T-helper 1 cell treated with Interleukin-12 subunit alpha and Interleukin-12 subunit beta and Interleukin-4 antibody, amounts not matched to agents 30 μg/mL and 1 μg/mL, for 36 hours (primary cell): Measurements from ENCODE around the gene B3GNT3.

Source experiments
- H3K27ac Mint-ChIP-seq: one replicate; pipeline ENCODE4 v1.8.0; 2021; ENCODE audit warnings: mild to moderate bottlenecking, mixed read lengths
- H3K27me3 Mint-ChIP-seq: one replicate; pipeline ENCODE4 v1.8.0; 2021; ENCODE audit warnings: low read depth, mixed read lengths
- H3K36me3 Mint-ChIP-seq: one replicate; pipeline ENCODE4 v1.8.0; 2021; ENCODE audit warnings: low read depth, mixed read lengths
- H3K4me1 Mint-ChIP-seq: one replicate; pipeline ENCODE4 v1.8.0; 2021; ENCODE audit warnings: low read depth, mixed read lengths
- H3K4me3 Mint-ChIP-seq: one replicate; pipeline ENCODE4 v1.8.0; 2021; ENCODE audit warnings: mild to moderate bottlenecking, moderate library complexity, mixed read lengths
- H3K9me3 Mint-ChIP-seq: one replicate; pipeline ENCODE4 v1.8.0; 2021; ENCODE audit warnings: mixed read lengths

B3GNT3 gene, protein sequence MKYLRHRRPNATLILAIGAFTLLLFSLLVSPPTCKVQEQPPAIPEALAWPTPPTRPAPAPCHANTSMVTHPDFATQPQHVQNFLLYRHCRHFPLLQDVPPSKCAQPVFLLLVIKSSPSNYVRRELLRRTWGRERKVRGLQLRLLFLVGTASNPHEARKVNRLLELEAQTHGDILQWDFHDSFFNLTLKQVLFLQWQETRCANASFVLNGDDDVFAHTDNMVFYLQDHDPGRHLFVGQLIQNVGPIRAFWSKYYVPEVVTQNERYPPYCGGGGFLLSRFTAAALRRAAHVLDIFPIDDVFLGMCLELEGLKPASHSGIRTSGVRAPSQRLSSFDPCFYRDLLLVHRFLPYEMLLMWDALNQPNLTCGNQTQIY

DNA sequence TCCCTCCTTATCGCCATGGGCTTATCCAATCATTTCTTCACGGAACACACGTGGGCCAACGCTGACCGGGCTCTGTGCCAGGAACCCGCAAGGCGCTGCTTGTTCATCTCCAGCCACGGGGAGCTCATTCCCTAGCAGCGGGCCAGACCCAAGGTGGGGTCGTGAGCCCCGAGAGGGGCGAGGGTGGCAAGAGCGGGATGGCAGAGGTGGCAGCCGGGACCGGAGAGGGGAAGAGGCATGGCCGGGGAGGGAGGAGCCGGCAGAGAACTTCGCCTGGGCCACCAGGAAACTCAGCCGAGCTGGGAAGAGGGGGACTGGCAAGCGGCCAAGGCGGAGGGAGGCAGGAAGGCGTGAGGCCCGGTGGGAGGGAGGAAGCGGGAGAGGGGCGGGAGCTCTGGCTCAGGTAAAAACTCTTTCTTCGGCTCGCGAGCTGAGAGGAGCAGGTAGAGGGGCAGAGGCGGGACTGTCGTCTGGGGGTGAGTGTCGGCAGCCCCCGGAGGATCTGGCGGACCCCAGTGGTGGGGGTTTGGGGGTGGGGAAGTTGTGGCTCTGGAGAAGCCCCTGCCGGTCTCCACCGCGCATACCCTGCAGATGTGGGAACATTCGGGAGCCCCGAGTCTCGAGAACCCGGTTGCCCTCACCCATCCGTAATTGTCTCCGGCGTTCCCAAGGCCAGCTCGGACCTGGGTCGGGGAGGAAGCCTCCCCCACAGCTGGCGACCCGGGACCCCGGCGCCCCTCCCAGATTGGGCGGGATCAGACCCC lies at the start of gene B3GNT3:
TSS of gene B3GNT3 (plus strand) at position 408 of the 764 bp plus-strand sequence. CDS start 12,670 bp downstream, outside the sequence.
- Mint-ChIP-seq H3K27me3 (peaks cover 14% of the 10 kb centered on the region), H3K9me3 (no peaks in the 10 kb centered on the region), H3K4me3 (peak within 1 kb of the TSS; percentile 58), H3K36me3 (no peaks in the 10 kb centered on the region), H3K27ac (peak within 1 kb of the TSS; percentile 55), H3K4me1 (peaks cover 13% of the 10 kb centered on the region)

DNA sequence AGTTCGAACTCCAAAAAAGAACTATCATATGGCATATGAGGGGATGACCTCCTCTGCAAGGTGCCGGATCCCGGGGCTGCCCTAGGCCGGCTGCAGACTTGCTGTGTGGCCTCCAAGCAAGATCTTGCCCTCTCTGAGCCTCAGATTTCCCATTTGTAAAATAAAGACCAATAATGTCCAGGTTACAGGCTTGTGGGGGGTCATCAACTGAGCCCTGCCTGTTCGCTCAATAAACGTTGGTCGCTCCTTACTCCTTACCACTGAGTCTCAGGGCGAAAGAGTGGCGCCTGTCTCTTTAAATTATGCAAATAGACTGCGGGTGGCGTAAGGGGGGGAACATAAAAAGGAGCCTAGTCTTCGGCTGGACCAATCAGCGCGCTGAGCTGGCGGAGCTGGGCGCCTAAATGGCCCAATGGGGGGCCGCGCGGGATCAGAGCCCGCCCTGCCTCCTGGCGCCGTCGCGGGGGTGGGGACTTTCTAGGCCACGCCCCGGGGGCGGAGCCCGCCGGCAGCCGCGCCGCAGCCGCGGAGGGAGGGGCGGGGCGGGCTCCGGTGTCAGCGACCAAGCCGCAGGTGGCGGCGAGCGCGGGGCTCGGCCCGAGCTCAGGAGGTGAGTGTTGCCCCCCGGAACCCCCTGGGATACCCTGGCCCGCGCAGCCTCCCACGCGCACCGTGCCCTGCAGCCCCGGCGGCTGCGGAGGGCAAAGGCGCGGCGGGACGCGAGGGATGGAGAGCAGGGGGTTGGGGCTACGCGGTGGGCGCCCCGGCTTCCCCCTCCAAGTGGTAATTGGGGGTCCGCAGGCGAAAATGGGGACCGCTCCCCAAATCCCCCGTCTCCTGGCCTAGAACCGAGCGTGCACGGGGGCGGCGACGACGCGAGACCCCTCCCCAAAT lies 47.5 kb upstream of the B3GNT3 start:
- H3K36me3 Mint-ChIP-seq = peaks cover 9% of the 10 kb centered on the region
- H3K4me3 Mint-ChIP-seq = peak overlapping the region; percentile 91
- H3K9me3 Mint-ChIP-seq = no peaks in the 10 kb centered on the region
- H3K27me3 Mint-ChIP-seq = no peaks in the 10 kb centered on the region
- peak overlapping the region; percentile 76 for H3K27ac Mint-ChIP-seq
- H3K4me1 Mint-ChIP-seq = peaks cover 32% of the 10 kb centered on the region

DNA sequence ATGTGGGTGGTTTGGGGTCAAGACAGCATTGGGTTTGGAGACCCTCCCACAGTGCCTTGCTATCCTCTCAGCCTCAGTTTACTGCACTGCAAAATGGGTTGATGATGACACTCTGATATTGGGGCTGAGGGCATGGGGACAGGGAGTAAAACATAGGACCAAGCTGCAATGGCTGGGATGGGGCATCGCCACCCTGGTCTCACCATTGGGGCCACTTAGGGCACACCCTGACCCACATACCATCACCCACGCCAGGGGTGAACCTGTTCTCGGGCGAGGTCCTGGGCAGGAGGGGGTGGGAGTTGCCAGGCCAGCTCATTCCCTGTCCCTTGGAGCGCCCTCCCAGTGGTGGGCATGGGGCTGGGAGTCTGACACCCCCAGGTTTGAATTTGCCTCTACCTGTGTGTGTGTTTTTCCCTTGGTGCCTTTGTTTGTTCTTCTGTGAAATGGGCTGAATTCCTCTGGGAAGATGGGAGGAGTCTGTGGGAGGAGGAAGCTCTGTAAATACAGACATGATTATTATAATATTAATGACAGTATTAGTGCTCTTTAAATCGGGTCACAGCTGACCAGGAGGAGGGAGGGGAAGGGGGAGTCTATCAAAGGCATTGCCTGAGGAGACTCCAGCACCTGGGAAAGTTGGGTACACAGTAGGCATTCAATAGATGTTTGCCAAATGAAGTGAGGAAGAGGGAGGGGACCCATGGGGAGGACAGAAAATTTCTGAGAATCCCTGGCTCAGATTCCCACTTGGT lies 45.9 kb upstream of the B3GNT3 start:
- H3K4me3 Mint-ChIP-seq = peak overlapping the region; percentile 91
- H3K27ac Mint-ChIP-seq = peak overlapping the region; percentile 77
- H3K27me3 Mint-ChIP-seq = no peaks in the 10 kb centered on the region
- H3K36me3 Mint-ChIP-seq = peaks cover 11% of the 10 kb centered on the region
- H3K4me1 Mint-ChIP-seq = peaks cover 34% of the 10 kb centered on the region
- H3K9me3 Mint-ChIP-seq = no peaks in the 10 kb centered on the region

DNA sequence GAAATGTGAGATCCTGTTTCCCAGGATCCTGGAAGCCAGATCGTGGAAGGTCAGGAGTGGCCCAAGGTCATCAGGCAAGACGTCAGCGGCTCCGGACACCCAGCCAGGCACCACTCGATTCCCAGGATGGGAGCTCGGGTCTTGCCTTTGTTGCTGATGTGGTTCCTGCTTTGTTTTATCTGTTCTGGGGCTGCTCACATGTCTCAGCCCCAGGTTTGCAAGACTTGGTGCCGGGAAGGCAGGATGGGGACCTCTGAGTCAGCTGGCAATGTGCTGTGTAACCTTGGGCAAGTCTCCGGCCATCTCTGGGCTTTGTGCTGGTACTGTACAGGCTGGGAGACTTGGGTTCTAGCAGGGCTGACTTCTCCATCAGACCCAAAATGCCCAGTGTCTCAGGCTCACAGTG lies 45.0 kb upstream of the B3GNT3 start:
- H3K4me3 Mint-ChIP-seq = peak overlapping the region; percentile 91
- peaks cover 43% of the 10 kb centered on the region for H3K4me1 Mint-ChIP-seq
- H3K27ac Mint-ChIP-seq = peak overlapping the region; percentile 77
- no peaks in the 10 kb centered on the region for H3K27me3 Mint-ChIP-seq
- peaks cover 16% of the 10 kb centered on the region for H3K36me3 Mint-ChIP-seq
- H3K9me3 Mint-ChIP-seq = no peaks in the 10 kb centered on the region

DNA sequence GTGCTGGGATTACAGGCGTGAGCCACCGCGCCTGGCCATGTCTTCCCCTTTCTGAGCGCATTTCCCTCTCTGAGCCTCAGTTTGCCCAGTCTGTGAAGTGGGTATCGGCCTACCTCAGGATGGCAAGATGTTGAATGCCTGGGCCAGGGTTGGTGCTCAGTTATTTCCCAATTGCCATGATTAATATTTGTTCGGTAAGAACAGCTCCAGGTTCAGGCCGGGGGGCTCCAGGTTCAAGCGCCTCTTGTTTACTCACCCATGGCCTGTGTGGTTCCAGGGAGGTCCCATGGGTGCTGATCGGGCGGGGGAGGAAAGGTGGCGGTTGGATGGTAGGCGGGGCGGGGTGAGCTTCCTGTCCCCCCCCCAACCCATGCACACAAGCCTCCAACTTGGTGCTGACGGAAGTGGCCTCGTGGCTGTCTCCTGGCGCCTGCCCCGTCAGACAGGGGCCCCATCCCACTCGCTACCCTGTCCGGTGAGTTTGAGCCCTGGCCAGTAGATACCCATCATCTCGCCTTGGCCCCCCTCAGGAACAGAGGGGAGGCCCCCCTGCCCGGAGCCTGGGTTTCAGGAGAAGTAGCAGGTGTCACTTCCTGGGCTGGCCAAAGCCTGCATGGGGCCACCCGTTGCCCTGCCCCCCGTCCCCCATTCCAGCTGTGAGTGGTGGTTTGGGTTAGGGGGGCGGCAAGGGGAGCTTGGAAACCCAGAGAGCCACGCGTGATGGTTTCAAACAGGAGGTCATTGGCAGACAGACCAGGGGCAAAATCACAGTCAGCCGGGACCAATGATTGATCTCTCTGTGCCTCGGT lies 43.6 kb upstream of the B3GNT3 start, which contains the start of gene FCHO1:
TSS of gene FCHO1 (plus strand) at position 375 of the 809 bp plus-strand sequence. CDS start 3,688 bp downstream, outside the sequence.
- peak within 1 kb of the TSS; percentile 91 for H3K4me3 Mint-ChIP-seq
- H3K27me3 Mint-ChIP-seq = no peaks in the 10 kb centered on the region
- peaks cover 22% of the 10 kb centered on the region for H3K36me3 Mint-ChIP-seq
- peak within 1 kb of the TSS; percentile 77 for H3K27ac Mint-ChIP-seq
- peaks cover 49% of the 10 kb centered on the region for H3K4me1 Mint-ChIP-seq
- H3K9me3 Mint-ChIP-seq = no peaks in the 10 kb centered on the region

DNA sequence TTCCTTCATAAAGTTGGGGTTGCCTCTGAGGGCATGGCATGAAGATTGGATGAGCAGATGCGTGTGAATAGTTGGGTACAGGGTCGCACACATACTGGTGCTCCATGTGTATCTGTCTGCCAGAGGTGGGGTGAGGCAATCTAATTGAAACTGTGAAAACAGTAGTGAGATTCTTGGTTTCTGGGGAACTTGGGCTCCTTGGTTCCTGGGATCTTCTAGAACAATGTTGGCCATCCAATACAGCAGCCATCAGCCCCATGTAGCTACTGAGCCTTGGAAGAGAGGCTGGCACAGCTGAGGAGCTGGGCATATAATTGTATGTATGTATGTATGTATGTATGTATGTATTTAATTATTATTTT lies 43.0 kb upstream of the B3GNT3 start:
- H3K36me3 Mint-ChIP-seq = peaks cover 26% of the 10 kb centered on the region
- H3K9me3 Mint-ChIP-seq = no peaks in the 10 kb centered on the region
- H3K4me3 Mint-ChIP-seq = peak overlapping the region; percentile 91
- peaks cover 45% of the 10 kb centered on the region for H3K4me1 Mint-ChIP-seq
- peak overlapping the region; percentile 77 for H3K27ac Mint-ChIP-seq
- H3K27me3 Mint-ChIP-seq = no peaks in the 10 kb centered on the region

DNA sequence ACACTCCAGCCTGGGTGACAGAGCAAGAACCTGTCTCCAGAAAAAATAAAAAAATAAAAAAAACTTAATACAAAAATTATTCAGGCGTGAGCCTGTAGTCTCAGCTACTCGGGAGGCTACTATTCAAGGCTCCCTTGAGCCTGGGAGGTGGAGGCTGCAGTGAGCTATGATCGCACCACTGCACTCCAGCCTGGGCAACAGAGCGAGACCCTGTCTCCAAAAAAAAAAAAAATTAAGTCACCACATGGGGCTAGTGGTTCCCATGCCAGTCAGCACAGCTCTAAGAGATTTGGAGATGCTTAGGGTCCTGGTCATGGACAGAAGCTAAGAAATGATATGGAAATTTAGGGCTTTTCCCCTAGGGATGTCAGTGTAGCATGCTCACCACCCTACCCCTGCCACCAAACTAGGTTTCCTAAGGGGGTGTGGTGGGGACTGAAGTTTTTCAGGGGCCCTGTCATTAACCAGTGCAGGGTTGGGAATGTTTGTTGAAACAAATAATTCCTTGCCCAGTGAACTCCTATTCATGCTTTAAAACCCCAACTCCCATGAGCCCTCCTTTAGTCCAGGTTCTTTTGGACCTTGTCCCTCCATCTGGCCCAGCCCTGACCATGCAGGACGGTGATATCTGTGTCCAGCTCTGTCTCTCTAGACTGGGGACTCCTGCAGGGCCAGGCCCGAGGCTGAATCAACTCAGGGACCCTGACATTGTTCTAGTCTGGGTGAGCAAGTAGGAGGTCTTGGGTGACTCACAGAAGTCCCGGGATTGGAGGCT lies 41.9 kb upstream of the B3GNT3 start:
- H3K9me3 Mint-ChIP-seq = no peaks in the 10 kb centered on the region
- H3K4me3 Mint-ChIP-seq = peak overlapping the region; percentile 28
- H3K27ac Mint-ChIP-seq = no peak overlapping the region
- H3K27me3 Mint-ChIP-seq = no peaks in the 10 kb centered on the region
- peaks cover 42% of the 10 kb centered on the region for H3K4me1 Mint-ChIP-seq
- peaks cover 31% of the 10 kb centered on the region for H3K36me3 Mint-ChIP-seq

DNA sequence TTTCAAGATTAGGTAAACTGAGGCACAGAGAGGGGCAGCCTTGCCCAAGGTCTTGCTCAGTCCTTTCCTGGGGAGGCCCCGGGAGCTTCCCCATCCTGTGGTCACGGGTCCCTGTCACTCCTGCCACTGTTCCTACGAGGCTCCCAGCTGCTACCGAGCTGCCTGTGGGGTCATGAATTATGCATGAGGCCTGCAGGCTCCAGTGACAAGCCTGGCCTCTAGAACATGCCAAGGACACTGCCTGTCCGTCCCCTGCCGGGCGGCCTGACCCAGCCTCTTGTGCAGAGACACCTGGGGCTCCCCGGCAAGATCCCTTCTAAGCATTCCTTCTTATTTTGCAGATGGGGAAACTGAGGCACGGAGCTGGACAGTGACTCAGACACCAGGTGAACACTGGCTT lies 41.0 kb upstream of the B3GNT3 start:
- Mint-ChIP-seq H3K4me1 (peaks cover 41% of the 10 kb centered on the region), H3K27me3 (no peaks in the 10 kb centered on the region), H3K9me3 (no peaks in the 10 kb centered on the region), H3K36me3 (peaks cover 35% of the 10 kb centered on the region), H3K4me3 (no peak overlapping the region), H3K27ac (no peak overlapping the region)

DNA sequence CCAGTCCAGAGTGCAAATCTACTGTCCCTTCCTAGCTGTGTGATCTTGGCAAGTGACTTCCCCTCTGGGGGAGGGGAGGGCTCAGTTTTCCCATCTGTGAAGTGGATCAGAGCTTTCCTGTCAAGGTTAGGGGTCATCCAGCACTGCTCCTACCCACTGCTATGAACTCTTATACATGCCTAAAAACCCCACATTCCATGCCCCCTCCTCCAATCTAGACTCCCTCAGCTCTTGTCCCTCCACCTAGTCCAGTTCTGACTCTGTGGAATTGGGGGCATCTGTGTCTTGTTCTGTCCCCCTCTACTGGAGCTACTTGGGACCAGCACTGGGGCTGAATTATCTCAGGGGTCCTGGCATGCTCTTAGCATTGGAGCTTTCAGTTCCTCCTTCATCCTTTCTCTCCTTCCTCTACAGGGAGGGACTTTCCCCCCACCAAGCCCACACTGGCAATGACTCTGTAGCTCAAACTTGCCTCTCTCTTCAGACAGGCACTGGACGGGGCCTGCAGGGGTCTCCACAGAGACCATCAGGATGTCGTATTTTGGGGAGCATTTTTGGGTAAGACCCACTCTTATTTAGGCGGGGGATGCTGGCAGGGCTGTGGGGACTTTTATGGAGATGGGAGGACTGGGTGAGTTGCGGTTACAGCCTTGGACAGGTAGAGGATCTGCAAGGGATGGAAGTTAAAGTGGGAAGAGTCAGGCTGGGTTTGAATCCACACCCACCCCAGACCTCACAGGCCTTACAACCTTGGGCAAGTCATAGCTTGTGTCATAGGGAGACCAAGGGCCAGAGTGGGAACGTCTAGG lies 40.1 kb upstream of the B3GNT3 start:
- H3K4me3 Mint-ChIP-seq = peak overlapping the region; percentile 15
- no peaks in the 10 kb centered on the region for H3K9me3 Mint-ChIP-seq
- no peaks in the 10 kb centered on the region for H3K27me3 Mint-ChIP-seq
- H3K4me1 Mint-ChIP-seq = peaks cover 32% of the 10 kb centered on the region
- peaks cover 34% of the 10 kb centered on the region for H3K36me3 Mint-ChIP-seq
- peak overlapping the region; percentile 73 for H3K27ac Mint-ChIP-seq

DNA sequence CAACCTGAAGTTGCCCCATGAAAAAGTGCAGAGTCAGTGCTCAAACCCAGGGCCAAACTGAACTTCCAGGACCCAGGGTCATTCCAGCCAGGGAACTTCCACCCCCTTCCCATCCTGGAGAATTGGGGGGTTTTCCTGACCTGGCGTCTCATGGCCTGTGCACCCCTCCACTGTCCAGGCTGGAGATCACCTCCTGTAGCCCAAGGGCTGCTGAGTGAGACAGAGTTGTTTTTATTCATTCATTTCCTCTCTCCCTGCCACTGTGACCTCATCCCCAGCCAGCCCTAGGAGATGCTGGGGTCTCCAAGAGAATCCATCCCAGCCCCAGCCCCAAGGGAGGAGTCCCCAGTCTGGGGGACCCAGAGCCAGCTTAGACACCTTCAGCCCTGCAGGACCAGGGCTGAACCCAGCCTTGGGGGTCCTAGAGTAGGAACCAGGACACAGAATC lies 39.5 kb upstream of the B3GNT3 start:
- H3K36me3 Mint-ChIP-seq = peaks cover 37% of the 10 kb centered on the region
- peak overlapping the region; percentile 73 for H3K27ac Mint-ChIP-seq
- peaks cover 29% of the 10 kb centered on the region for H3K4me1 Mint-ChIP-seq
- H3K27me3 Mint-ChIP-seq = no peaks in the 10 kb centered on the region
- H3K9me3 Mint-ChIP-seq = no peaks in the 10 kb centered on the region
- H3K4me3 Mint-ChIP-seq = no peak overlapping the region

DNA sequence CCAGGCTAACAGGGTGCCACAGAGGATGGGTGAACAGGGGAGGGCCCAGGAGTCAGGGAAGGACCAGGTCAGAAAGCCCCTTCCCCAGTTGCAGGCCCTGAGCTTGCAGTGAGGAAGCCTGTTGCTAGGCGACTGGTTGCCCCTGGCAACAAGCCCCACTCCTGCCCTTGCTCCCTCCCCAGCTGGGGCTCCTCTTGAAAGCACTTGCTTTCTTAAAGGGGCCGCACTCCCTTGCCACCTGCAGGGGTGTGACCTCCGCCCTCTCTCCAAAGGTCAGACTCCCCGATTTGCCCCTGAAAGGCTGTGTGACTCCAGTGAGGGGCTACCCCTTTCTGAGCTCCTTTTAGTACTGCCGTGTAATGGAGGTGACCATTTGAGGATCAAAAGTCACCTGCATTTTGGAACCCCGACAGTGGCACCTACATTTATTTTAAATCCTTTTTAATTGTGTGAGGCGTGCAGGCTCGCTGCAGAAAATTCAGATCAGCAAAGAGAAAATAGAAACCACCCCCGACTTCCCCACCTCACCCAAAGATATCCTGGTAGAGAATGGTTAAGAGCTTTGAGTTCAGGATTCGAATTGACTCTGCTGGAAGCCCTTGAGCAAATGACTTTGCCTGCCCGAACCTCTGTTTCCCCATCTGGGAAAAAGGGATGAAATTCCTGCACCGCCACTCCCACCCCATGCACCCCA lies 38.8 kb upstream of the B3GNT3 start:
- H3K36me3 Mint-ChIP-seq = peaks cover 43% of the 10 kb centered on the region
- H3K4me1 Mint-ChIP-seq = peaks cover 27% of the 10 kb centered on the region
- H3K4me3 Mint-ChIP-seq = no peak overlapping the region
- no peak overlapping the region for H3K27ac Mint-ChIP-seq
- H3K9me3 Mint-ChIP-seq = no peaks in the 10 kb centered on the region
- no peaks in the 10 kb centered on the region for H3K27me3 Mint-ChIP-seq
